OCI-LY7 (cell line): Measurements from ENCODE around the gene ANO10. TPM values are rescaled to one million over a fixed set of nuclear protein-coding genes. Genes with fewer than 3 reads are reported as not detected.

Experiments
- BruUV-seq: library from RNA; stranded (reverse); fragments of 400-500 nt; replicated peaks from 2 replicates; lab custom pipeline; 2021; lab: Mats Ljungman, UMichigan
- CTCF ChIA-PET: fragments of 300-600 bp; sonication (Branson Sonifier 250); formaldehyde crosslinking; loops from one replicate; lab custom pipeline; 2022; ENCODE audit warnings: antibody characterized with exemption; ENCODE audit not compliant: unreplicated experiment; lab: Charles Lee
- POLR2A ChIA-PET: fragments of 300-600 bp; sonication (Branson Sonifier 250); formaldehyde crosslinking; loops from one replicate; lab custom pipeline; 2022; ENCODE audit warnings: antibody characterized with exemption; lab: Charles Lee
- DNase-seq: peaks from one replicate; pipeline ENCODE4 v3.0.0-alpha.2; 2015; ENCODE audit warnings: low spot score
- H2AFZ ChIP-seq: fragments of 200-600 bp; sonication (generic), shearing (Covaris generic); 2 replicates; pipeline ENCODE4 v1.6.1; 2014; ENCODE audit warnings: mild to moderate bottlenecking, antibody characterized with exemption, low read length, moderate library complexity
- H3K27ac ChIP-seq: fragments of 200-600 bp; sonication (generic); 2 replicates; pipeline ENCODE4 v1.5.1; 2014; ENCODE audit warnings: mixed run types, low read depth, mild to moderate bottlenecking, moderate library complexity, low read length, inconsistent platforms; ENCODE audit not compliant: poor library complexity, severe bottlenecking
- H3K36me3 ChIP-seq: fragments of 200-600 bp; sonication (generic); 2 replicates; pipeline ENCODE4 v1.6.1; 2014; ENCODE audit warnings: mild to moderate bottlenecking, antibody characterized with exemption, low read length, moderate library complexity, mixed read lengths; ENCODE audit not compliant: insufficient read depth
- H3K4me1 ChIP-seq: fragments of 200-600 bp; sonication (generic); 2 replicates; pipeline ENCODE4 v1.5.1; 2014; ENCODE audit warnings: mild to moderate bottlenecking, low read length; ENCODE audit not compliant: insufficient read depth, poor library complexity, severe bottlenecking
- H3K4me2 ChIP-seq: fragments of 200-600 bp; sonication (generic); 2 replicates; pipeline ENCODE4 v1.6.1; 2014; ENCODE audit warnings: mild to moderate bottlenecking, low read length
- H3K4me3 ChIP-seq: fragments of 200-600 bp; sonication (generic); 2 replicates; pipeline ENCODE4 v1.5.1; 2014; ENCODE audit warnings: mild to moderate bottlenecking, low read depth, low read length; ENCODE audit not compliant: poor library complexity, severe bottlenecking
- H3K79me2 ChIP-seq: fragments of 200-600 bp; sonication (generic); 2 replicates; pipeline ENCODE4 v1.6.1; 2016; ENCODE audit warnings: low read depth, mild to moderate bottlenecking, low read length, moderate library complexity, mixed read lengths; ENCODE audit not compliant: insufficient read depth
- H3K9me2 ChIP-seq: fragments of 200-600 bp; sonication (generic); 2 replicates; pipeline ENCODE4 v1.6.1; 2016; ENCODE audit warnings: mild to moderate bottlenecking, low read length, mixed read lengths; ENCODE audit not compliant: insufficient read depth
- H3K9me3 ChIP-seq: fragments of 200-600 bp; sonication (generic); 2 replicates; pipeline ENCODE4 v1.6.1; 2014; ENCODE audit warnings: mild to moderate bottlenecking, mixed run types, low read length, mixed read lengths
- H4K20me1 ChIP-seq: fragments of 200-600 bp; sonication (generic); 2 replicates; pipeline ENCODE4 v1.6.1; 2014; ENCODE audit warnings: mild to moderate bottlenecking, antibody characterized with exemption, low read length, moderate library complexity, mixed read lengths; ENCODE audit not compliant: insufficient read depth
- EZH2phosphoT487 ChIP-seq: fragments of 200-600 bp; sonication (generic); IDR thresholded peaks from 2 replicates; pipeline ENCODE4 v1.6.1; 2018; ENCODE audit warnings: low read depth, borderline replicate concordance, mild to moderate bottlenecking, mixed run types, antibody characterized with exemption, low read length, moderate library complexity, mixed read lengths
- intact Hi-C: fragments of 100-400 bp; cut with micrococcal nuclease; formaldehyde crosslinking; loops from one replicate; pipeline ENCODE4 v1.10.0; 2022; ENCODE audit not compliant: unreplicated experiment
- total RNA-seq, 2 experiments: library from RNA; depleted of rRNA in 1 of 2; stranded (reverse); fragments of >200 nt in 1 of 2; shearing (Covaris generic) in 1 of 2; gene quantifications; 2 replicates each; pipeline ENCODE4 v1.2.3, GENCODE V29; 2014 to 2022
- TF ChIP-seq, protein P1 (sequence below): fragments of 200-600 bp; sonication (generic); conservative IDR thresholded peaks from 2 replicates; pipeline ENCODE4 v1.5.1; 2014; ENCODE audit warnings: mild to moderate bottlenecking, antibody characterized with exemption, low read length, moderate library complexity, mixed read lengths

ANO10 gene
- total RNA-seq, 2 experiments from 2014 or later = 2.2 to 5.8 TPM

DNA sequence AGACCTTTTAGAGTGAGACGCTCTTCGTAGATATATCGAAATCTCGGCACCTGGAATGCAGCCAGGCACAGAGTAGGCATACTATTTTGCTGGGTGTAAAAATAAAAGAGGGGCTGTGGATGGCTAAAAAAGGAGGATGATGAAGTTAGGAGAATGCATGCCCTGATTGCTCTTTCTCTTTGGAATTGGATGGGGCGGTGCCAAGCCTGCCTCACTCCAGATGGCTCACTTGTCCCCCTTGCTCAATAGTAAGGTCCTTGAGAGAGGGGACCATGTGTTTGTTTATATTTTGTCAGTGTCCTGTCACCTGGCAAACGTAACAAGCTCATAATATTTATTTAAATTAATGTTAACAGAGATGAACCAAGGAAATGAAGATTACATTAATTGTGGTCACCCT, 302.4 kb downstream of the ANO10 start:
- Histone ChIP-seq H3K79me2 (no peaks in the 10 kb centered on the region; the same call in 1 of the 2 replicates), H3K4me2 (no peak overlapping the region), H3K9me2 (no peaks in the 10 kb centered on the region), H4K20me1 (no peaks in the 10 kb centered on the region), H3K4me1 (no peaks in the 10 kb centered on the region), H3K36me3 (no peaks in the 10 kb centered on the region; the same call in 1 of the 2 replicates), H3K4me3 (no peak overlapping the region), H3K27ac (no peak overlapping the region), H3K9me3 (peaks cover 9% of the 10 kb centered on the region; the same call in 1 of the 2 replicates), H2AFZ (no peak overlapping the region)
- POLR2A ChIA-PET = interaction anchor here (1.1 kb wide), 1 partner anchor 14 kb away, joined by 3 read pairs; no protein-coding TSS in a partner anchor
- DNase-seq = no peak
- intact Hi-C loops = no loop called here
- BruUV-seq = no TSS peak
- TF ChIP-seq EZH2phosphoT487 = no peak
- TF ChIP-seq, protein P1, sequence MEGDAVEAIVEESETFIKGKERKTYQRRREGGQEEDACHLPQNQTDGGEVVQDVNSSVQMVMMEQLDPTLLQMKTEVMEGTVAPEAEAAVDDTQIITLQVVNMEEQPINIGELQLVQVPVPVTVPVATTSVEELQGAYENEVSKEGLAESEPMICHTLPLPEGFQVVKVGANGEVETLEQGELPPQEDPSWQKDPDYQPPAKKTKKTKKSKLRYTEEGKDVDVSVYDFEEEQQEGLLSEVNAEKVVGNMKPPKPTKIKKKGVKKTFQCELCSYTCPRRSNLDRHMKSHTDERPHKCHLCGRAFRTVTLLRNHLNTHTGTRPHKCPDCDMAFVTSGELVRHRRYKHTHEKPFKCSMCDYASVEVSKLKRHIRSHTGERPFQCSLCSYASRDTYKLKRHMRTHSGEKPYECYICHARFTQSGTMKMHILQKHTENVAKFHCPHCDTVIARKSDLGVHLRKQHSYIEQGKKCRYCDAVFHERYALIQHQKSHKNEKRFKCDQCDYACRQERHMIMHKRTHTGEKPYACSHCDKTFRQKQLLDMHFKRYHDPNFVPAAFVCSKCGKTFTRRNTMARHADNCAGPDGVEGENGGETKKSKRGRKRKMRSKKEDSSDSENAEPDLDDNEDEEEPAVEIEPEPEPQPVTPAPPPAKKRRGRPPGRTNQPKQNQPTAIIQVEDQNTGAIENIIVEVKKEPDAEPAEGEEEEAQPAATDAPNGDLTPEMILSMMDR = no peak
- CTCF ChIA-PET = no interaction called here

DNA sequence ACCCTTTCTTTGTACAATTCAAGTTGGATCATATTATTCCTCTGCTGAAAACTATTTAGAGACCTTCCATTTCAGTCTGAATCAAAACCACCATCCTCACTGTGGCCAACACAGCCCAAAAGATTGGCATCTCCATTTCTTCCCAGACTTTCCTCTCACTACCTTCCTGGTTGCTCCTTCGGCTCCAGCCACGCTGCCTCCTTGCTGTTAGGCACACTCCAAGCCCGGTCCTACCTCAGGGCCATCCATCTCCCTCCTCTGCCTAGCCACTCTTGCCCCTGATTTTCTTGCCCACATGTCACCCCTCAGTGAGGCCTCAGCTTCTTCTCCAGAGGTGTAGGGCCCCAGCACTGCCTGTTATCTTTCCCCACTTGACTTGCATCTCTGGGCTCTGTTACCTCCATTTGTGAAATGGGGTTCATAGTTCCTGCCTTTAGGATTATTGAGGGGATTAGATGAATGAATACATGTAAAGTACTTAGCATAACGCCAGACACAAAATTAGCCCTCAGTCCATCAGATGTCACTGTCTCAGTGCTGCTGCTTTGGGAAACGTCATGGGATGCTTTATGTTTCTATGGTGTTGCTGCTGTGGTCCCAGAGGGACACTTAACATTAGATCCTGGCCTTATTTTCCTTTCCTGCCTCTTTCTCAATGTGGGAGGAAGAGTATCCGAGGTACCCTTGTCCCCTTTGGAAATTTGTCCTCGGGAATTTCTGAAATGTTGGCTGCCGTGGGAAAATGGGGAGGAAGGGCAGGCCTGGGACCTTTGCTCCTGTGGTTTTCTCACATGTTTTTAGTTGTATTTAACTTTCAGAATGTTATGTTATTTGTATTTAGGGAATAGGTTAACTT, 304.1 kb downstream of the ANO10 start:
- no peaks in the 10 kb centered on the region for H4K20me1 ChIP-seq
- BruUV-seq = no TSS peak

More for the DNA sequence above, 304.1 kb downstream of the ANO10 start:
- Histone ChIP-seq H3K4me3 (no peak overlapping the region), H3K4me1 (no peaks in the 10 kb centered on the region), H3K9me3 (no peaks in the 10 kb centered on the region), H2AFZ (no peak overlapping the region), H3K36me3 (peaks cover 7% of the 10 kb centered on the region), H3K27ac (no peak overlapping the region), H3K9me2 (no peaks in the 10 kb centered on the region), H3K79me2 (no peaks in the 10 kb centered on the region; the same call in 1 of the 2 replicates), H3K4me2 (no peak overlapping the region)
- POLR2A ChIA-PET = no interaction called here
- intact Hi-C loops = no loop called here
- TF ChIP-seq, protein P1 = no peak
- TF ChIP-seq EZH2phosphoT487 = no peak
- CTCF ChIA-PET = no interaction called here
- no peak for DNase-seq
